GM18526 (cell line): ENCODE data around the gene PSEN1.

ENCODE experiments used
- POLR2A ChIP-seq: IDR thresholded peaks from 3 replicates; pipeline ENCODE4 v1.6.1; 2011; ENCODE audit not compliant: insufficient read length; ENCODE audit errors: extremely low read depth

PSEN1 gene

DNA sequence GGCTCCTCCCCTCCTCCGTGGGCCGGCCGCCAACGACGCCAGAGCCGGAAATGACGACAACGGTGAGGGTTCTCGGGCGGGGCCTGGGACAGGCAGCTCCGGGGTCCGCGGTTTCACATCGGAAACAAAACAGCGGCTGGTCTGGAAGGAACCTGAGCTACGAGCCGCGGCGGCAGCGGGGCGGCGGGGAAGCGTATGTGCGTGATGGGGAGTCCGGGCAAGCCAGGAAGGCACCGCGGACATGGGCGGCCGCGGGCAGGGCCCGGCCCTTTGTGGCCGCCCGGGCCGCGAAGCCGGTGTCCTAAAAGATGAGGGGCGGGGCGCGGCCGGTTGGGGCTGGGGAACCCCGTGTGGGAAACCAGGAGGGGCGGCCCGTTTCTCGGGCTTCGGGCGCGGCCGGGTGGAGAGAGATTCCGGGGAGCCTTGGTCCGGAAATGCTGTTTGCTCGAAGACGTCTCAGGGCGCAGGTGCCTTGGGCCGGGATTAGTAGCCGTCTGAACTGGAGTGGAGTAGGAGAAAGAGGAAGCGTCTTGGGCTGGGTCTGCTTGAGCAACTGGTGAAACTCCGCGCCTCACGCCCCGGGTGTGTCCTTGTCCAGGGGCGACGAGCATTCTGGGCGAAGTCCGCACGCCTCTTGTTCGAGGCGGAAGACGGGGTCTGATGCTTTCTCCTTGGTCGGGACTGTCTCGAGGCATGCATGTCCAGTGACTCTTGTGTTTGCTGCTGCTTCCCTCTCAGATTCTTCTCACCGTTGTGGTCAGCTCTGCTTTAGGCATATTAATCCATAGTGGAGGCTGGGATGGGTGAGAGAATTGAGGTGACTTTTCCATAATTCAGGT, at the start of gene PSEN1:
TSS of gene PSEN1 (plus strand) at position 121 of the 839 bp plus-strand sequence. CDS start 11,513 bp downstream, outside the sequence.
- TF ChIP-seq POLR2A, result peak; percentile 90

DNA sequence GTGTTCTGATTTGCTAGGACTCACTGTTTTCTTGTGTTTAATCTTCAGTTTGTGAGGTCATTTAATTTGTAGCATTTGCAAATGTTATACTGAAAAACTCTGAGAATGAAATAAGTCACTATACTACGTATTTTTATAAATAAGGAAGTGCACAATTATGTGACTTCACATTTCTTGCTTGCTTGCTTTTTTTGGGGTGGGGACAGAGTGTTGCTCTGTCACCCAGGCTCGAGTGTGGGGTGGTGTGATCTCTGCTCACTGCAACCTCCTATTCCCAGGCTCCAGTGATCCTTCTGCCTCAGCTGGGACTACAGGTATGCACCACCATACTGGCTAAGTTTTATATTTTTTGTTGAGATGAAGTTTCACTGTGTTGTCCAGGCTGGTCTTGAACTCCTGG, 45.3 kb upstream of the PSEN1 start:
- TF ChIP-seq POLR2A, result no peak

DNA sequence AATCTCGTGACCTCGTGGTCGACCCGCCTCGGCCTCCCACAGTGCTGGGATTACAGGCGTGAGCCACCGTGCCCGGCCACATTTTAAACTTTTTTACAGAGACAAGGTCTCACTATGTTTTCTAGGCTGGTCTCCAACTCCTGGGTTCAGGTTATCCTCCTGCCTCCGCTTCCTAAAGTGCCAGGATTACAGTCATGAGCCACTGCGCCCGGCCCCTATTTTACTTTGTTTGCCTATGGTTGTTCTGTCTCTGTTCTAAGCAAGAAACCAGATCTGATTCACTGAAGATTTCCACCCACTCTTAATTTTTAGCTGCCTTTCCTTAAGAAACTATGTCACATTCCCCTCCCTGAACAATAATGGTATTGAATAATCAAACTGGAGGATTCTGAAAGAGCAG, 38.9 kb upstream of the PSEN1 start:
- TF ChIP-seq POLR2A, result no peak

DNA sequence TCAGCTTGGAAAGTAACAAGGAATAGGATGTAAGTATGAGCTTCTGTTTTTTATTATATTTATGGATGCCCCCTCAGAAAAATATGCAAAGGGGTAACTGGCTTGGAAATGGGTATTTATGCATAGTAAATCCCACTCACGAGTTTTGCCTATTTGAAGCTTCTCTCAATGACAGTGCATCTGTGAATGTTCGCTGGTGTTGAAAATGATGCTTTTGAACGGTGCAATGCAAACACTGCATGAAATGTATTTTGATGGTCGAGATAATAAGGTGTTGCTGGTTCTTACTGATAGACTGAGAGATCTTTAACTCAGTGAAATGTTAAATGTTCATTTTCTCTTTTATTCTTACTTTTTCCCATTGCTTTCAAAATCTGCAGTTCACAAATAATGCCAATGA, 36.0 kb upstream of the PSEN1 start:
- TF ChIP-seq POLR2A, result no peak

DNA sequence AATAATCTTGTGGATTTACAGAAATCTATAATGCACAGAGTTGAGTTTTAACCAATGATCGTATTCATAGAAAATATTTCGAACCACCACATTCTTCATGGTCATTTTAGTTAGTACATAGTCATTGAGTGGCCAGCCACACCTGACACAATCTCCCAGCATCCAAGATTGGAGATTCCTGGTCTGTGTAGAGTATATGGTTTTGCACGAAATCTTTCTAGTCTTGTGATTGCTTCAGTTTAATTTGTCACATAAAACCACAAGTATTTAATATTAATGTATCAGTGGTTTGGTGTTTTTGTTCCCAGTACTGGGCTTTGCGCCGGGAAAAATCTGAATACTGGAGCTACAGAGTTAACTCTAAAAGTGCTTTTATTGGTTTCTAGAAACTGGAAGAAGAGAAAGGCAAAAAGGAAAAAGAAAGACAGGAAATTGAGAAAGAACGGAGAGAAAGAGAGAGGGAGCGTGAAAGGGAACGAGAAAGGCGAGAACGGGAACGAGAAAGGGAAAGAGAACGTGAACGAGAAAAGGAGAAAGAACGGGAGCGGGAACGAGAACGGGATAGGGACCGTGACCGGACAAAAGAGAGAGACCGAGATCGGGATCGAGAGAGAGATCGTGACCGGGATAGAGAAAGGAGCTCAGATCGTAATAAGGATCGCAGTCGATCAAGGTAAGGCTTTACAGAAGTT, 33.4 kb upstream of the PSEN1 start:
- TF ChIP-seq POLR2A, result no peak

DNA sequence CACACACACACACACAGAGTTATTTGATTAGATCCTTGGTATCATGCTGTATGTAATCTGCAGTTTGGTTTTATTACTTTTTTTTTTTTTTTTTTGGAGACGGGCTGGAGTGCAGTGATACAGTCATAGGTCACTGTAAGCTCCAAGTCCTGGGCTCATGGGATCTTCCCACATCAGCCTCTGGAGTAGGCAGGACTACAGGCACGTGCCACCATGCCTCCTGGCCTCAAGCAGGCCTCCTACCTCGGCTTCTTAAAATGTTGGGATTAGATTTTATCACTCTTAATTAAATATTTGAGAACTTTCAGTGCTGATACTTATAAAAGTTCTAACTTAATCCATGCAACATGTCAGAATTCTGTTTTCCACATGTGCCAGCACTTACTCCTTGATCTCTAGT, 31.3 kb upstream of the PSEN1 start:
- no peak for TF ChIP-seq POLR2A

DNA sequence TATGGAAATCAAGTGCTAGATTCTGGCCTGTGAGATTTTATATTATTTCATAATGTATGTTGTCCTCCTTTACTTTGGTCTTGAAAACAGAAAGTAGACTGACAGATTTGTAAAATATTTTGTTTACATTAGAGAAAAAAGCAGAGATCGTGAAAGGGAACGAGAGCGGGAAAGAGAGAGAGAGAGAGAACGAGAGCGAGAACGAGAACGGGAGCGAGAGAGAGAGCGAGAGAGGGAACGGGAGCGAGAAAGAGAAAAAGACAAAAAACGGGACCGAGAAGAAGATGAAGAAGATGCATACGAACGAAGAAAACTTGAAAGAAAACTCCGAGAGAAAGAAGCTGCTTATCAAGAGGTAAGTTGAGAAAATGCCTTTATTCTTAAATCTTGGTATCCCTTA, 30.6 kb upstream of the PSEN1 start:
- TF ChIP-seq POLR2A, result no peak

DNA sequence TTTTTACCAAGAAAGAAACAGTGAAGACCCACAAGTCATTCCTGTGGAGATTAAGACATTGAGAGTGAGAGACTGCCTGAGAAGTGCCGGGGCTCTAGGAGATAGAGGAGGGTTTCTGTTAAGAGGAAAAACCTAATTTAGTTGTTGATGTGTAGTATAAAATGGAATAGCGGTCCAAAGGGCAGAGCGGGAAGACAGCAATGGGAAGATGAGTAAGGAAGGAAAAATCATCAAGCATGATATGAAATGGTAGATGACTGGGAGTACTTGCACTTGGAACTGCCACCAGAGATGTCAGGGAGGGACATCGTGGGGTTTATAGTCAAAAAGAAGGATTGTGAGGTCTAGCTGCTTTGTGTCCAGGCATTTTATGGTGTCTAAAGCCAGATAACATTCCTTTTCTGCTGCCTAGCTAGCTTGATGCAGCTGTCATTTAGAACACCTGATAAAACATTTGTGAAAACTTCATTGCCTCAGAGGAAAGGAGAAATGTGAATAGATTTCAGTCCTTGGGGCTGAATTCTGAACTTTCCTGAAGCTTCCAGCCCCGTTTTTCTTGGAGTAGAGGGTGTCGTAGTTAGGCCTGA, 20.1 kb upstream of the PSEN1 start:
- no peak for TF ChIP-seq POLR2A

DNA sequence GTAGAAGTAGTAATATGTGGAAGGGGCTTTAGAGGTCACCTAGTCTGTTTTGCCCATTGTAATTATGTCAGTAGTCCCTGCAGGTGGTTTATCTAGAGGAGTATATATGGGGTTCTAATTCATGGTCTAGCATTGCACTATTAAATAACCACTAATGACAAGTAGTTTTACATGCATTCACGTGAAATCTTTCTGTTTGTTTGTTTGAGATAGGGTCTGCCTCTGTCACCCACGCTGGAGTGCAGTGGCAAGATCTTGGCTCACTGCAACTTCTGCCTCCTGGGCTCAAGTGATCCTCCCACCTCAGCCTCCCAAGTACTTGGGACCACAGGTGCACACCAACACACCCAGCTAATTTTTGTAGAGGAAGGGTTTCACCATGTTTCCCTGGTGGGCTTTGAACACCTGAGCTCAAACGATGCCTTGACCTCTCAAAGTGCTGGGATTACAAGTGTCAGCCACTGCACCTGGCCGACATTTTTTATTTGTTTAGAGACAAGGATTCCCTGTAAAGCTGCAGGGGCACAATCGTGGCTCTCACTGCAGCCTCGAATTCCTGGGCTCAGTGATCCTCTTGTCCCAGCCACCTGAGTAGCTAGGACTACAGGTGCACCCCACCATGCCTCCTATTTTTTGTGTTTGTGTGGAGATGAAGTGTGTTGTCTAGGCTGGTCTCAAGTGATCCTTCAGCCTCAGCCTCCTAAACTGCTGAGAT, 12.0 kb upstream of the PSEN1 start:
- TF ChIP-seq POLR2A, result no peak

DNA sequence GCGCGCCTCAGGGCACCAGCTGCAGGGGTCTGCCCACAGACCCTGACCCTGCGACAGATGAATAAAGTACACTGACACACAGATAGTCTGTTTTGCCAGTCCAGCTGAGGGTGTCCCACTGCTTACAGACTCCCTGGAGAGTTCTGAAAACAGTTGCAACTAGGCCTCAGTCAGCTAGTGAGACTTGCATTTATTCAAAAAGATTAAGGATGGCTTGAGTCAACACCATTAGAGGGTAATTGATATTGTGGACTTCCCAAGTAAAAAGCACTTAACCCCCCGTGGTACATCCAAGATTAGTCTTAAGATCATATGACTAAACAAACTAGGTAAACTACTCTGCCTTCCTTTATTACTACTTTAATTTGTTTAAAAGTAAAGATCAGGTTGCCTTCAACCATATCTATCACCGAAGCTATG, 11.1 kb upstream of the PSEN1 start:
- TF ChIP-seq POLR2A, result no peak

DNA sequence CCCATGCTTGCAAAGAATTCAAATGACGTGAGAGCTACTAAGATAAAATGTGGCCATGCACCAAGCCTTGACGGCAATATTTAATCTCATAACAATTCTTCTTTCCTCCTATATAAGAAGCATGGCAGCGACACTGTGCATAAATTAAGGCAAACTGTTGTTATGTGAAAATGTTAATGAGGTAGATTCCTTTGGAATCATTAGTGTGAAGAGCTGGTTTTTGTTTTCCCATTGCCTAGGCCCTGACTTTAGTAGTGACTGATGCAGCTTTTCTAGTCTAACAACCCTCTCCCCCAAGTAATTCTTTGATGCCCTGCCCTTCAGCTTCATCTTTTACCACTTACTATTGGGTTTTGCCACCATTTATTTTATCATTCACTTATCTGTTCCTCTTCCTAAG, 10.6 kb upstream of the PSEN1 start:
- TF ChIP-seq POLR2A, result no peak

DNA sequence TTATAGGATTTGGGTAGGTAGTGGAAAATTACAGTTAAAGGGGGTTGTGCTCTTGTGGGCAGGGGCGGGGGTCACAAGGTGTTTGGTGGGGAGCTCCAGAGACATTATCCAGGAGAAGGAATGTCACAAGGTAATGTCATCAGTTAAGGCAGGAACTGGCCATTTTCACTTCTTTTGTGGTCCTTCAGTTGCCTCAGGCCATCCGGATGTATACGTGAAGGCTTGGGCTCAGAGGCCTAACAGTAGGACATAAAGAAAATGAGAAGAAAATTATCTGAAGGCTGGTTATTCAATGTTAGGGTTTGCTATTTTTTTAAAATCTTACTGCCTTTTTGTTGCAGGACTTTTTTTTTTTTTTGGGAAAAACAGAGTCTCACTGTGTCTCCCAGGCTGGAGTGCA, 2.5 kb upstream of the PSEN1 start:
- TF ChIP-seq POLR2A, result no peak

DNA sequence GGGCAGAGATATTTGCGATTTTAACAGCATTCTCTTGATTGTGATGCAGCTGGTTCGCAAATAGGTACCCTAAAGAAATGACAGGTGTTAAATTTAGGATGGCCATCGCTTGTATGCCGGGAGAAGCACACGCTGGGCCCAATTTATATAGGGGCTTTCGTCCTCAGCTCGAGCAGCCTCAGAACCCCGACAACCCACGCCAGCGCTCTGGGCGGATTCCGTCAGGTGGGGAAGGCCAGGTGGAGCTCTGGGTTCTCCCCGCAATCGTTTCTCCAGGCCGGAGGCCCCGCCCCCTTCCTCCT, 271 bp upstream of the PSEN1 start:
- no peak for TF ChIP-seq POLR2A

DNA sequence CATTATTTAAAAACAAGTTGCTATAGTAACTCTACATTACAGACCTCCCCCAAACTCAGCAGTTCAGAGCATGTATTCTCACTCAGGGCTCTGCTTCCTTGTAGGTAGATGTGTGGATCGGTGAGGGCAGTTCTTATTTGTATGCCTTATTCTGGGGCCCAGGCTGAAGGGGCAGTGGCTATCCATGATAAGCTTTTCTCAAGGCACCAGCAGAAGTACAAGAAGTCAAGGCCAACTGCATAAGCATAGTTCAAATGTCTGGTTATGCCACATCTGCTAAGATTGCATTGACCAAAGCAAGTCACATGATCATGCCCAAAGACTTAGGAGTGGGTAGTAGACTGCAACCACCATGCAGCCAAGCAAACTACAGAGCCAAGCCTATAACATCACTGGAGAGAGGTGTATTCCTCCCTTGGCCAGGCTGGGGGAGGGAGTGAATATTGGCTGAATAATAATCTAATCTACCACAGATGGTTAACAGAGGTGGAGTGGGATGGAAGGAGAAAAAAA, 4.6 kb downstream of the PSEN1 start:
- no peak for TF ChIP-seq POLR2A

DNA sequence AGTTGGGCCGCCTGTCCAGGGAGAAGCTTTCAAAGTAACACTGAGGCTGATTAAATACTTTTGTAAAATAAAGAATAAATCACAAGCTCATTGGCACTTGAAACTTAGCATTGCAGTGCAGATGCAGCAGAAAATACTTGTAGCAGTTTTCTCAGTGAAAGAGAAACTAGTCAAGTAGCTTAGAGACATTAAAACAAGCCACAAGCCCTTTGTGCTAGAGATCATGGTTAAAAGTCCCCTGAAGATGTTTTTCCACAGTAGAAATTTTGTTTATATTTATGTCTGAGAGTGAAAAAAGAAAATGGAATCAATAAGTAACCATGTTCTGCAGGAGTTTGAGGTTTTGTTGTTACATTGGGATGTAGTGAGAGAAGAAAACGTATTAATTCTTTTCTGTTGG, 5.9 kb downstream of the PSEN1 start:
- TF ChIP-seq POLR2A, result no peak
